Mesenchymal stem cell (in vitro differentiated cells and primary cell): ENCODE results near the gene SLC15A1.
A peak's percentile ranks its signal among the peaks of the same experiment; 100 is the strongest.
"Not testable (repeated sequence)": the region's sequence is repeated elsewhere in the genome, so short reads cannot be mapped to it uniquely, and the experiment has no call there.

ENCODE experiments used
- DNase-seq: peaks from one replicate; pipeline ENCODE4 v3.0.0-alpha.2; 2013
- H2AFZ ChIP-seq: one replicate; pipeline ENCODE4 v1.6.1; 2013; ENCODE audit warnings: low read depth, mild to moderate bottlenecking, control low read depth, inconsistent platforms, low read length, moderate library complexity
- H2AK5ac ChIP-seq: 2 replicates; pipeline ENCODE4 v1.6.1; 2013; ENCODE audit warnings: low read length, moderate library complexity, mild to moderate bottlenecking, inconsistent platforms; ENCODE audit not compliant: severe bottlenecking
- H2BK120ac ChIP-seq: one replicate; pipeline ENCODE4 v1.6.1; 2013; ENCODE audit warnings: low read depth, mild to moderate bottlenecking, inconsistent platforms, low read length, moderate library complexity
- H2BK12ac ChIP-seq, 2 experiments: one replicate each; pipeline ENCODE4 v1.6.1; 2013; ENCODE audit warnings: inconsistent platforms in 2 of 2, low read length in 2 of 2, mild to moderate bottlenecking in 2 of 2, moderate library complexity in 2 of 2, control low read depth in 1 of 2
- H2BK15ac ChIP-seq: one replicate; pipeline ENCODE4 v1.6.1; 2013; ENCODE audit warnings: mild to moderate bottlenecking, low read depth, inconsistent platforms; ENCODE audit not compliant: poor library complexity, severe bottlenecking
- H2BK5ac ChIP-seq: 2 replicates; pipeline ENCODE4 v1.6.1; 2013; ENCODE audit warnings: low read depth, mild to moderate bottlenecking, low read length, control low read depth, inconsistent platforms; ENCODE audit not compliant: poor library complexity, severe bottlenecking
- H3K14ac ChIP-seq, 2 experiments: one replicate each; pipeline ENCODE4 v1.6.1; 2013; ENCODE audit warnings: inconsistent platforms in 2 of 2, low read length in 2 of 2, control low read depth in 1 of 2, mild to moderate bottlenecking in 1 of 2, moderate library complexity in 1 of 2
- H3K18ac ChIP-seq, 2 experiments: one replicate each; pipeline ENCODE4 v1.6.1; 2013; ENCODE audit warnings: inconsistent platforms in 2 of 2, low read length in 2 of 2, control low read depth in 1 of 2, low read depth in 1 of 2, mild to moderate bottlenecking in 1 of 2
- H3K23ac ChIP-seq, 2 experiments: one replicate each; pipeline ENCODE4 v1.6.1; 2013; ENCODE audit warnings: inconsistent platforms in 2 of 2, low read length in 2 of 2, mild to moderate bottlenecking in 2 of 2, moderate library complexity in 2 of 2, control low read depth in 1 of 2
- H3K27ac ChIP-seq: 2 replicates; pipeline ENCODE4 v1.5.1; 2013; ENCODE audit warnings: mild to moderate bottlenecking, moderate library complexity, low read length, control low read depth, inconsistent platforms; ENCODE audit not compliant: poor library complexity, severe bottlenecking
- H3K27me3 ChIP-seq, 2 experiments: 2 replicates each; pipeline versions ENCODE4 v1.6.1 to v1.7.0; 2013; ENCODE audit warnings: low read length in 2 of 2, mild to moderate bottlenecking in 2 of 2, moderate library complexity in 2 of 2, control low read depth in 1 of 2, inconsistent platforms in 1 of 2; ENCODE audit not compliant: control insufficient read depth in 1 of 2, insufficient read depth in 1 of 2
- H3K36me3 ChIP-seq, 2 experiments: 2 replicates each; pipeline versions ENCODE4 v1.6.1 to v1.7.0; 2013; ENCODE audit warnings: low read length in 2 of 2, control low read depth in 1 of 2, inconsistent platforms in 1 of 2, low read depth in 1 of 2, mild to moderate bottlenecking in 1 of 2; ENCODE audit not compliant: insufficient read depth in 2 of 2, control insufficient read depth in 1 of 2
- H3K4ac ChIP-seq, 2 experiments: one replicate each; pipeline ENCODE4 v1.6.1; 2013; ENCODE audit warnings: inconsistent platforms in 2 of 2, low read length in 2 of 2, mild to moderate bottlenecking in 2 of 2, moderate library complexity in 2 of 2, control low read depth in 1 of 2, low read depth in 1 of 2
- H3K4me1 ChIP-seq: 2 replicates; pipeline ENCODE4 v1.6.1; 2013; ENCODE audit warnings: low read depth, low read length, control low read depth; ENCODE audit not compliant: control insufficient read depth, insufficient read depth
- H3K4me2 ChIP-seq: 2 replicates; pipeline ENCODE4 v1.6.1; 2013; ENCODE audit warnings: low read length, mild to moderate bottlenecking, inconsistent platforms; ENCODE audit not compliant: poor library complexity, severe bottlenecking
- H3K4me3 ChIP-seq, 2 experiments: 2 replicates each; pipeline versions ENCODE4 v1.5.1 to v1.7.0; 2013; ENCODE audit warnings: low read length in 2 of 2, mild to moderate bottlenecking in 2 of 2, control low read depth in 1 of 2, low read depth in 1 of 2; ENCODE audit not compliant: insufficient read depth in 1 of 2
- H3K79me1 ChIP-seq: replicated peaks from 2 replicates; pipeline ENCODE4 v1.6.1; 2013; ENCODE audit warnings: mild to moderate bottlenecking, control low read depth, low read length, inconsistent platforms; ENCODE audit not compliant: poor library complexity, severe bottlenecking
- H3K9ac ChIP-seq: 2 replicates; pipeline ENCODE4 v1.7.0; 2013; ENCODE audit warnings: mild to moderate bottlenecking, low read length, moderate library complexity
- H3K9me3 ChIP-seq: 2 replicates; pipeline ENCODE4 v1.7.0; 2013; ENCODE audit warnings: mild to moderate bottlenecking, low read length; ENCODE audit not compliant: control insufficient read depth
- H4K8ac ChIP-seq: one replicate; pipeline ENCODE4 v1.6.1; 2013; ENCODE audit warnings: inconsistent platforms, mild to moderate bottlenecking, low read length, moderate library complexity
- H4K91ac ChIP-seq: one replicate; pipeline ENCODE4 v1.6.1; 2013; ENCODE audit warnings: mild to moderate bottlenecking, low read length, inconsistent platforms
- WGBS: methylation state at CpG from one replicate; pipeline ENCODE4 v1.1.7; 2013; ENCODE audit warnings: mixed read lengths; 5-methylcytosine and 5-hydroxymethylcytosine counted together

Gene SLC15A1

DNA sequence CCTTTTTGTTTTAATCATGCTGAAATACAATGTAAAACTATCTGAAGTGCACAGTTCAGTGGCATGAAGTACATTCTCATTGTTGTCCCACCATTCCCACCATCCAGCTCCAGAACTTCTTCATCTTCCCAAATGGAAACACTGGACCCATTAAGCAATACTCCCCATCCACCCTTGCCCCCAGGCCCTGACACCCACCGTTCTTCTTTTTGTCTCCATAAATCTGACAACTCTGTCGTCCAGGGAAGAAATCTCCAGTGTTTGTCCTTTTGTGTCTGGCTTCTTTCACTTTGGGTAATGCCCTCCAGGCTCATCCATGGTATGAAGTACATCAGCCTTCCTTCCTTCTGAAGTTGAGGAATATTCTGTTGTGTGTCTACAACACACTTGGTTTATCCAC is 2.6 kb upstream of the SLC15A1 start:
- H2AK5ac ChIP-seq: no peak overlapping the region
- H3K9ac ChIP-seq: no peak overlapping the region
- H2BK5ac ChIP-seq: no peak overlapping the region
- no peak overlapping the region for H3K4ac ChIP-seq
- peaks cover 6% of the 10 kb centered on the region for H3K9me3 ChIP-seq
- H4K91ac ChIP-seq: no peak overlapping the region
- H3K14ac ChIP-seq: no peak overlapping the region
- no peak overlapping the region for H3K27ac ChIP-seq
- no peak overlapping the region for H2BK15ac ChIP-seq
- H2AFZ ChIP-seq: no peak overlapping the region
- no peak overlapping the region for H4K8ac ChIP-seq
- no peak overlapping the region for H2BK120ac ChIP-seq
- 31% methylated on average over 2 of the region's 2 CpGs for WGBS
- H3K27me3 ChIP-seq: peaks cover 28 to 49% of the 10 kb centered on the region in 2 experiments
- no peaks in the 10 kb centered on the region for H3K79me1 ChIP-seq
- peaks cover 15% of the 10 kb centered on the region for H3K4me1 ChIP-seq
- H2BK12ac ChIP-seq: no peak overlapping the region
- H3K36me3 ChIP-seq: peaks cover 0 to 6% of the 10 kb centered on the region in 2 experiments
- no peak overlapping the region for H3K4me3 ChIP-seq
- no peak for DNase-seq
- no peak overlapping the region for H3K18ac ChIP-seq
- H3K23ac ChIP-seq: no peak overlapping the region
- H3K4me2 ChIP-seq: no peak overlapping the region

DNA sequence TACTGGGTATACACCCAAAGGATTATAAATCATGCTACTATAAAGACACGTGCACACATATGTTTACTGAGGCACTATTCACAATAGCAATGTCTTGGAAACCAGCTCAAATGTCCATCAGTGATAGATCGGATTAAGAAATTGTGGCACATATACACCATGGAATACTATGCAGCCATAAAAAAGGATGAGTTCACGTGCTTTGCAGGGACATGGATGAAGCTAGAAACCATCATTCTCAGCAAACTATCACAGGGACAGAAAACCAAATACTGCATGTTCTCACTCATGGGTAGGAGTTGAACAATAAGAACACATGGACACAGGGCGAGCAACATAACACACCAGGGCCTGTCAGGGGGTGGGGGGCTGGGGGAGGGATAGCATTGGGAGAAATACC is 2.0 kb upstream of the SLC15A1 start:
- H4K8ac ChIP-seq, H3K27ac ChIP-seq, H3K9me3 ChIP-seq: not testable (repeated sequence)

DNA sequence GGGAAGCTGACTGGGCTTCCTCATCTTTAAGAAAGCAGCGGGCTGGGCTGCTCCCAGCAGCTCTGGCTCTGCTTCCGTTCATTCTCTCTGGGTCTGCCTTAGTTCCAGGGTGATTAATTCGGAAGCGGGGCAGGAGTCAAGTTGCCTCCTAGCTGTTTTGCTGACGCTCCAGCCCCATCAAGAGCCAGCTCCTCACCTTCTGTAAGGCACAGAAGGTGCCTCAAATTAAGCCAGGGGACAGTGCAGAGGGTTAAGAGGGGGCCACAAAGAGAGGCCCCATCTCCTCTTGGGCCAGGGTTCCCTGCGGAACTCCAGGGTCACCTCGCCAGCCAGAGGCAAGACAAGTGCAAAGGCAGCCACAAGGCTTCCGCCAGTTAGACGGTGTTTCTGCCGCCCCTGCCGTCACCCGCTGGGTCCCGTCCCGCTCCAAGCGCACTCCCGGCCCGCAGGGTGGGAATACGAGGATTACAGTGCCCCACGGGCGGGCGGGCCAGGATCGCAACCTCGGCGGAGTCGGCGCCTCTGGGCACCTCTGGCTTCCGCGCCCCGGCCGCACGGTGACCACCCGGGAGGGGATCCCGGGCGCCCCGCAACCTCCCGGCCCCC is 508 bp downstream of the SLC15A1 start:
- no peak overlapping the region for H2BK5ac ChIP-seq
- H3K9ac ChIP-seq: no peak overlapping the region
- no peaks in the 10 kb centered on the region for H3K79me1 ChIP-seq
- H3K27me3 ChIP-seq: peaks cover 34 to 46% of the 10 kb centered on the region in 2 experiments
- peak; percentile 17 for DNase-seq
- H3K4me3 ChIP-seq: peak overlapping the region; percentile 48 to 70
- H3K23ac ChIP-seq: peak overlapping the region in 1 of 2 experiments; percentile 78
- no peak overlapping the region for H3K27ac ChIP-seq
- peak overlapping the region; percentile 90 for H3K4me2 ChIP-seq
- H3K4ac ChIP-seq: no peak overlapping the region
- H2BK120ac ChIP-seq: no peak overlapping the region
- H3K14ac ChIP-seq: no peak overlapping the region
- H2BK12ac ChIP-seq: no peak overlapping the region
- no peak overlapping the region for H2AK5ac ChIP-seq
- H2BK15ac ChIP-seq: no peak overlapping the region
- H3K18ac ChIP-seq: no peak overlapping the region
- no peak overlapping the region for H4K8ac ChIP-seq
- H3K9me3 ChIP-seq: peaks cover 6% of the 10 kb centered on the region
- H3K36me3 ChIP-seq: peaks cover 0 to 6% of the 10 kb centered on the region in 2 experiments
- H4K91ac ChIP-seq: no peak overlapping the region
- peaks cover 17% of the 10 kb centered on the region for H3K4me1 ChIP-seq
- 8% methylated on average over 36 of the region's 36 CpGs for WGBS
- H2AFZ ChIP-seq: peak overlapping the region; percentile 31

More for the DNA sequence above, 2.0 kb upstream of the SLC15A1 start:
- not testable (repeated sequence) for H2AFZ ChIP-seq, H3K4me3 ChIP-seq, H2BK5ac ChIP-seq, H3K18ac ChIP-seq, H3K79me1 ChIP-seq, H2BK15ac ChIP-seq, H3K14ac ChIP-seq, H3K23ac ChIP-seq, H2BK120ac ChIP-seq, DNase-seq, H3K4me2 ChIP-seq, H2AK5ac ChIP-seq, H3K36me3 ChIP-seq, H3K4ac ChIP-seq, H2BK12ac ChIP-seq, H4K91ac ChIP-seq, H3K9ac ChIP-seq
- WGBS: 86% methylated on average over 3 of the region's 4 CpGs
- peaks cover 29 to 49% of the 10 kb centered on the region in 2 experiments for H3K27me3 ChIP-seq
- H3K4me1 ChIP-seq: peaks cover 15% of the 10 kb centered on the region

DNA sequence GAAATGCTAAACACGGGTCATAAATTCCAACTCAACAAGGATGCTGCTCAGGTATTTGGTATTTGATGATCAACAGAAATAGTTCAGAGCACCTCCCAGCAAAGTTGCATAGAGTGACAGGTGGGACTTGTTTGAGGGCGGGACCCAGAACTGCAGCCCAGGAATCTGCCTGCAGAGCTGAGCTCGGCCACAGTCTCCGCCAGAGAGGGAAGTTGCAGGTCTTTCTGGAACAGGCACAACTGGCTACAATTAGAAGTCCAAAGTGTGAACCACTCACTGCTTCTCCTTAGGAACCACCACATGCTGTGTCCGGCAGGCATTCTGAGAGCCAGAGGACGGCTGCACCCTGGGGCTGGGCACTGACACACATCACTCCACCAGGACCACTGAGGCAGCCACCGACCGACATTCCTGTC is 1.1 kb downstream of the SLC15A1 start:
- no peak overlapping the region for H2BK120ac ChIP-seq
- H3K18ac ChIP-seq: no peak overlapping the region
- H4K91ac ChIP-seq: no peak overlapping the region
- peaks cover 6% of the 10 kb centered on the region for H3K9me3 ChIP-seq
- no peak overlapping the region for H3K27ac ChIP-seq
- H3K4me1 ChIP-seq: peaks cover 17% of the 10 kb centered on the region
- no peak overlapping the region for H2AK5ac ChIP-seq
- no peak for DNase-seq
- H2BK5ac ChIP-seq: no peak overlapping the region
- no peak overlapping the region for H3K4me2 ChIP-seq
- no peak overlapping the region for H2BK15ac ChIP-seq
- WGBS: 72% methylated on average over 8 of the region's 8 CpGs
- no peak overlapping the region for H3K4ac ChIP-seq
- H3K27me3 ChIP-seq: peaks cover 34 to 44% of the 10 kb centered on the region in 2 experiments
- no peak overlapping the region for H2BK12ac ChIP-seq
- H3K9ac ChIP-seq: no peak overlapping the region
- H3K14ac ChIP-seq: no peak overlapping the region
- H3K4me3 ChIP-seq: peak overlapping the region in 1 of 2 experiments; percentile 70
- H4K8ac ChIP-seq: no peak overlapping the region
- H3K23ac ChIP-seq: no peak overlapping the region
- H3K79me1 ChIP-seq: no peaks in the 10 kb centered on the region
- H3K36me3 ChIP-seq: peaks cover 0 to 6% of the 10 kb centered on the region in 2 experiments
- no peak overlapping the region for H2AFZ ChIP-seq
